HL-60/S4 treated with retinoic acid at 250 ng/mL for 4 days and 3 days (cell line): ENCODE results near the gene TNNT2.

Source experiments
- in situ Hi-C: fragments of 300-500 bp; cut with MboI; formaldehyde crosslinking; loops from 2 replicates; pipeline ENCODE4 v1.7.0; 2022; ENCODE audit warnings: low sequenced_read_pairs

TNNT2 gene

GRCh38 chr1:201357636-201358348 is 19.7 kb downstream of the TNNT2 start:
- in situ Hi-C loops: no loop called here

DNA sequence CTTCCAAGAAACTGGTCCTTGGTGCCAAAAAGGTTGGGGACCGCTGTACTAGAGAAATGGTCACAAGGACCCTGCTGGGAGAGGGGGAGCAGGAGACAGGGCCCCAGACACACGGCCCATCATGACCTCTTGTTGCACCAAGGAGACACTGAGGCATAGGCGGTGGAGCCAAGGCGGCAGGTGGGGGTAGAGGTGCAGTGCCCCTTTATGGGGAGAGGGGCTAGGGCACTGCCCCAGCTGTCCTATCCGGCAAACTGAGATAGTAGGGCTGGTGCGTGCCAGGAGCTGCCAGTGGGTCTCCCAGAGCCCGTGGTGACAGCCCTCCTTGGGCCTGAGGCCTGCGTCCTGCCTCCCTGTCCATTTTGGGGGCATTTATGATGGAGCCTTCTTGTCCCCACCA is 20.3 kb downstream of the TNNT2 start:
- in situ Hi-C loops: no loop called here

GRCh38 chr1:201356701-201357100 is 20.8 kb downstream of the TNNT2 start:
- in situ Hi-C loops: no loop called here

- in situ Hi-C loops: no loop called here
These were observed 21.2 kb downstream of the TNNT2 start for GRCh38 chr1:201356236-201356635.

GRCh38 chr1:201355471-201355870 is 22.0 kb downstream of the TNNT2 start:
- in situ Hi-C loops: no loop called here

GRCh38 chr1:201354901-201355295 is 22.6 kb downstream of the TNNT2 start:
- in situ Hi-C loops: no loop called here

- in situ Hi-C loops: no loop called here
These were observed 23.2 kb downstream of the TNNT2 start for GRCh38 chr1:201354151-201354900.

- in situ Hi-C loops: no loop called here
These were observed 24.1 kb downstream of the TNNT2 start for GRCh38 chr1:201353186-201353940.

DNA sequence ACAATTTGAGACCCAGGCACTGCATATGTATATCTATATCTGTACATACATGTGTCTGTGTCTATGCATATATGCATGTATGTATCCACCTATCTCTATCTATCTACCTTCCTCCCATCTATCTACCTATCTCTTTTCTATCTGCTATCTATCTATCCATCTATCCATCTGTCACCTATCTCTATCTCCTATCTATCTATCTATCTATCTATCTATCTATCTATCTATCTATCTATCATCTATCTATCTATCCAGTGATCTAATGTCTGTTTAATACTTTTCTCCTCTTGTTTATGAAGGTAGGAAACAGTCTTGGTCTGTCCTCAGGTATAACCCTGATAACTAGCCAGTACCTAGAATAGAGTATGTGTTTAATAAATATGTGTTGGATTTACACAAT is 25.9 kb downstream of the TNNT2 start:
- in situ Hi-C loops: no loop called here

DNA sequence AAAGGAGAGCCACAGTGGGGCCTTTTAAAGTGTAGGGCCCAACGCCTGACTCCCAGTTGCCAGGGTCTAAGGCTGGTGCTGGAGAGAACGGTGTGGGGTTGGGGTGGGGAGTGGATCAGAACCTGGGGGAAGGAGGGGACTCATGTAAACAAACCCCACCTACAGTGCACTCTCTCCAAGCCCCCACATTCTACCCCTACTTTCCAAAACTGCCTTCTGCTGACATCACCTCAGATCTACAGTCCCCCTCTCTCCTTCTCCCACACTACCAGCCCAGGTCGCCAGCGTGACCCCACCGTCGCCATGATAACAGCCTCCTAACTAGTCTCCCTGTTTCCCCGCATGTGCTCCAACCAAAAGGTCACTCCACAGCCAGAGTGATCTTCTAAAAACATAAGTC is 26.6 kb downstream of the TNNT2 start:
- in situ Hi-C loops: no loop called here

DNA sequence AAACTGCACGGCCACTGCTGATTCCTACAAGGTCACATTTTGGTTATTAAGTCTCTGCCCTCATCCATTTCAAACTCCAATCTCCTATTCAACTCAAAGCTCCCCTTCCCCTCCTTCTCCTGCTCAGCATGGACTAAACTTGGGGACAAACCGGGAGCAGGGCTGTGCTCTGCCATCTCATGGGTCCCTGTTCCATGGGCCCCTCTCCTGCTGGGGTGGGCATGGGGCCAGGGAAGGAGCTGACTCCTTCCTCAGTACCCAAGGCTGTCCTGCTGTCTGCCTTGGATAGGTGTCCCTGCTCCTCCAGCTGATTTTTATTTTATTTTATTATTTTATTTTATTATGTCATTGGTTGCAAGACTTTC is 27.1 kb downstream of the TNNT2 start:
- in situ Hi-C loops: no loop called here

DNA sequence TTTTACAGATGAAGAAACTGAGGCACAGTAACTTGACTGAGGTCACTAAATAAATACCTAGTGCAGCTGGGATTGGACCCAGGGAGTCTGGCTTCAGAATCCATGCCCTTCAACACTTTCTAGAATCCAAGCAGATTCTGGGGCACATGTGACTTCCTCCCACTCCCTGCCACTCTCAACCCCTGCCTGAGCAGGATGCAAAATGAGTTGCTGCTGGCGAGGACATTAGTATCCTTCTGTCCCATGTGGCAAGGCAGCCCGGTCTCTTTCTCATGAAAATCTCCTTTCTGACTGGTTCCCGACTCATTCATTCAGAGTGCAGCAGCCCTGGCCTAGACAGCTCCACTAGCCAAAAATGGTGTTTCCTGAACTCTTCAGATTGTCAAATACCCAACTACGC is 28.4 kb downstream of the TNNT2 start:
- in situ Hi-C loops: no loop called here

GRCh38 chr1:201348211-201348566 is 29.3 kb downstream of the TNNT2 start:
- in situ Hi-C loops: no loop called here

GRCh38 chr1:201347498-201348210 is 29.8 kb downstream of the TNNT2 start:
- in situ Hi-C loops: no loop called here

- in situ Hi-C loops: no loop called here
These were observed 30.5 kb downstream of the TNNT2 start for GRCh38 chr1:201346987-201347386.

DNA sequence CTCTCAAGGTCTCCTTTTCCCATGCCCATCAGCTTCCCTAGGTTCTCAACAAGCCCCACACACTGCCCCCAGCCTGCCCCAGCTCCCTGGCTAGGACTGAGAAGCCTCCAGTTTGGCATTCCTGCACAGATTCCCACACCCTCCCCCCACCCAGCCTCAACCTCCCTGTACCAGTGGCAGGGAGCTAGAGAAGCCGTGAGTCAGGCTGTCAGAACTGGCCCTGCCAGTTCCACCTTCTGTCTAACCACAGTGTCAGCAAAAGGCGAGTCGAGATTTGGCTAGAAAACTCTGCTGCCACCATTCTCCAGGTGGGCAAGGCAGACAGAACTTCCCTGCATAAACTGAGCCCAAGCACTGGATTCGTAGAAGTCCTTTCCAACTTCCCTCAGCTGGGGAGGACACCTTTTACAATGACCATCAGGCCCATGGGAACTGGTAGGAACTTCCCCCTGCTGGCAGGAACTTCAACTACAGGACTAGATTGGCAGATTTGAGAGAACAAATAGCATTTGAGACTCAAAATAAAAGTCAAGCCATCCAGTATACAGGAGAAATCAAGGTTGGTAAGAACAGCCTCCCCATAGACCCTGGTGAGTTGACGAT is 31.0 kb downstream of the TNNT2 start:
- in situ Hi-C loops: no loop called here

- in situ Hi-C loops: no loop called here
These were observed 32.5 kb downstream of the TNNT2 start for GRCh38 chr1:201345081-201345355.

DNA sequence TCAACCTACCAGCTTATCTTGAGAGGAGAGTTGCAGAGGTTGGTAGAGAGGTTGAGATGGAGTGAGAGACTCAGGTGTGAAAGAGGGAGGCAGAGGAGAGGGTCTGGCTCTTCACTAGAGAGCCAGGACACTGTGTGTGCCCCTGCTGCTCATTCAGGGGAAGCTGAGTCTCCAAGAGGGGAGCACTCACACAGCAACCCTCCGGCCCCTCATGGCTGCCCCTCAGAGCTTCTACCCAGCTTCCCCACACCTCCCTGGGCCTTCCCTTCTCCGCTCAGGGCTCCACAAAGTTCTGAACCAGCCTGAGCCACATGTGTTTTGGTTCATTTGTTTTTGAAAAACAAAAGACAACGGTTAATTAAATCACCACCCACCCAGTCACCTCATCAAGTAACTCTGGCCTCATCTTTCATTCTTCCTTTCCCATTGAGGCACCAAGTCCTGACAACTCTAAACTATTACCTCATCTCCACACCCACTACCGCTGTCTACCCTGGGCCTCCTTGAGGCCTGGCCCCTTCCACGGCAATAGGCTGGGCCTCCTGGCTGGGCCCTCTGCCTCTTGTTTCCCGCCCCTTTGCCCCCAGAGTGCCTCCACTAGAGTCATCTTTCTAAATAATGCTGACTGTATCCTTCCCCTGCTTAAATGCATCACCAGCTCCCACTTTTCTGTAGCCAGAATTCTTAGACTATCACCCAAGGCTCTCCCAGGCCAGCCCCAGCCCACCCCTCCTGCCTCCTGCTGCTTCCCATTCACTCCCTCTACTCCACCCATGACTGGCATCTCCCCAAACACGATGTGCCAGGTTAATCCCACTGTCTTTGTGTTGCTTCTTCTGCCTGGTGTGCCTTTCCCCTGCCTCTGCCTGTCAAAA is 33.0 kb downstream of the TNNT2 start:
- in situ Hi-C loops: no loop called here

DNA sequence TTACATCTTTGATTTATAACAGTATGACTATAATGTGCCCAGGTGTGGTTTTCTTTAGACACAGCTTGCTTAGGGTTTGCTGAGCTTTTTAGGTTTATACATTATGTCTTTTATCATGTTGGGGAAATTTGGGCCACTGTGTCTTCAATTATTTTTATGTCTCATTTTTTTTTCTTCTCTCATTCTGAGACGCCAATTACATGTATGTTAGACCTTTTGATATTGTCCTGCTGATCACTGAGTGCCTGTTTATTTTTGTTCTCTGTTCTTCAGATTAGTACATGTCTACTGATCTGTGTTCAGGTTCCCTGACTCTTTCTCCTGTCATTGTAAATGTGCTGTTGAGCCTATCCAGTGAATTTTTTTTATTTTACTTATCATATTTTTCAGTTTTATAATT is 36.1 kb downstream of the TNNT2 start:
- in situ Hi-C loops: no loop called here

GRCh38 chr1:201336711-201337450 is 40.6 kb downstream of the TNNT2 start:
- in situ Hi-C loops: no loop called here
